Endometrial microvascular endothelial cells (primary cell): ENCODE results near the gene MUC20. TPM values are rescaled to one million over a fixed set of nuclear protein-coding genes. Genes with fewer than 3 reads are reported as not detected.
"Not testable (repeated sequence)": the region's sequence is repeated elsewhere in the genome, so short reads cannot be mapped to it uniquely, and the experiment has no call there.

Experiments used
- in situ Hi-C: cut with HindIII; loops from 2 replicates; pipeline ENCODE4 v1.10.0; 2017; ENCODE audit warnings: low sequenced_read_pairs, low pct_unique_long_range_greater_than_20kb; ENCODE audit errors: inconsistent ontology term
- total RNA-seq: library from RNA; depleted of rRNA; stranded (reverse); fragments of >200 nt; gene quantifications from one replicate; pipeline ENCODE4 v1.2.3, GENCODE V29; 2015; ENCODE audit errors: inconsistent ontology term

MUC20 gene
- total RNA-seq, 1 donor from 2014 or later: 0.37 TPM

GRCh38 chr3:195705081-195705991 lies 15.4 kb upstream of the MUC20 start:
- in situ Hi-C loops: no loop called here

- in situ Hi-C loops: no loop called here
Observed at GRCh38 chr3:195708061-195708460, 12.7 kb upstream of the MUC20 start.

- in situ Hi-C loops: no loop called here
Observed at GRCh38 chr3:195708626-195709481, 11.9 kb upstream of the MUC20 start.

GRCh38 chr3:195709676-195710085 lies 11.1 kb upstream of the MUC20 start:
- in situ Hi-C loops: no loop called here

- in situ Hi-C loops: not testable (repeated sequence)
Observed at GRCh38 chr3:195710126-195710905, 10.5 kb upstream of the MUC20 start.

- in situ Hi-C loops: not testable (repeated sequence)
Observed at GRCh38 chr3:195711091-195711812, 9.5 kb upstream of the MUC20 start.

GRCh38 chr3:195711813-195712534 lies 8.8 kb upstream of the MUC20 start:
- in situ Hi-C loops: no loop called here

- in situ Hi-C loops: not testable (repeated sequence)
Observed at GRCh38 chr3:195712535-195712910, 8.3 kb upstream of the MUC20 start.

GRCh38 chr3:195713150-195713549 lies 7.6 kb upstream of the MUC20 start:
- in situ Hi-C loops: not testable (repeated sequence)

- in situ Hi-C loops: no loop called here
Observed at GRCh38 chr3:195714380-195715011, 6.3 kb upstream of the MUC20 start.

- in situ Hi-C loops: no loop called here
Observed at GRCh38 chr3:195715134-195715533, 5.6 kb upstream of the MUC20 start.

GRCh38 chr3:195715583-195716266 lies 5.1 kb upstream of the MUC20 start:
- in situ Hi-C loops: no loop called here

GRCh38 chr3:195717416-195717815 lies 3.4 kb upstream of the MUC20 start:
- in situ Hi-C loops: no loop called here

- in situ Hi-C loops: no loop called here
Observed at GRCh38 chr3:195717852-195718476, 2.8 kb upstream of the MUC20 start.

- in situ Hi-C loops: no loop called here
Observed at GRCh38 chr3:195718477-195718984, 2.2 kb upstream of the MUC20 start.

GRCh38 chr3:195719514-195720254 lies 1.1 kb upstream of the MUC20 start:
- in situ Hi-C loops: not testable (repeated sequence)
